Measurements from ENCODE around the gene DIAPH2. TPM values are rescaled to one million over a fixed set of nuclear protein-coding genes. Genes with fewer than 3 reads are reported as not detected.
"Not testable (repeated sequence)": the region's sequence is repeated elsewhere in the genome, so short reads cannot be mapped to it uniquely, and the experiment has no call there.

The DIAPH2 gene
- polyA plus RNA-seq, 10 donors: 8.5 to 11.5 (median 10.1) TPM

GRCh38 chrX:96714393-96714792 is 29.8 kb downstream of the DIAPH2 start:
- not testable (repeated sequence) for DNase-seq

GRCh38 chrX:96715481-96715880 is 30.8 kb downstream of the DIAPH2 start:
- no peak for DNase-seq

- DNase-seq: no peak
Observed at GRCh38 chrX:96719161-96719875, 34.7 kb downstream of the DIAPH2 start.

- no peak for DNase-seq
Observed at GRCh38 chrX:96721354-96721753, 36.7 kb downstream of the DIAPH2 start.

GRCh38 chrX:96722781-96723180 is 38.1 kb downstream of the DIAPH2 start:
- no peak for DNase-seq

- no peak for DNase-seq
Observed at GRCh38 chrX:96729053-96729452, 44.4 kb downstream of the DIAPH2 start.

GRCh38 chrX:96729868-96730643 is 45.4 kb downstream of the DIAPH2 start:
- DNase-seq: no peak

- not testable (repeated sequence) for DNase-seq
Observed at GRCh38 chrX:96731000-96731399, 46.4 kb downstream of the DIAPH2 start.

GRCh38 chrX:96743367-96744073 is 58.9 kb downstream of the DIAPH2 start:
- DNase-seq: no peak

GRCh38 chrX:96752781-96753180 is 68.1 kb downstream of the DIAPH2 start:
- no peak for DNase-seq

GRCh38 chrX:96753230-96753629 is 68.6 kb downstream of the DIAPH2 start:
- no peak for DNase-seq

- no peak for DNase-seq
Observed at GRCh38 chrX:96756491-96756890, 71.8 kb downstream of the DIAPH2 start.

- DNase-seq: no peak
Observed at GRCh38 chrX:96761566-96761965, 76.9 kb downstream of the DIAPH2 start.

- no peak for DNase-seq
Observed at GRCh38 chrX:96763608-96764007, 79.0 kb downstream of the DIAPH2 start.

GRCh38 chrX:96764864-96765263 is 80.2 kb downstream of the DIAPH2 start:
- DNase-seq: no peak

GRCh38 chrX:96770315-96770714 is 85.7 kb downstream of the DIAPH2 start:
- DNase-seq: peak; percentile 6 to 24 (median 6)

- no peak for DNase-seq
Observed at GRCh38 chrX:96771486-96771885, 86.8 kb downstream of the DIAPH2 start.

- DNase-seq: no peak
Observed at GRCh38 chrX:96774116-96774515, 89.5 kb downstream of the DIAPH2 start.

GRCh38 chrX:96776966-96777365 is 92.3 kb downstream of the DIAPH2 start:
- no peak for DNase-seq

GRCh38 chrX:96791559-96791958 is 106.9 kb downstream of the DIAPH2 start:
- DNase-seq: peak in 2 of 3 donors; percentile 14 to 32

- DNase-seq: no peak
Observed at GRCh38 chrX:96792047-96792446, 107.4 kb downstream of the DIAPH2 start.

- no peak for DNase-seq
Observed at GRCh38 chrX:96798982-96799381, 114.3 kb downstream of the DIAPH2 start.

GRCh38 chrX:96807318-96807717 is 122.7 kb downstream of the DIAPH2 start:
- no peak for DNase-seq

Data from muscle of back (tissue), 11 donors.